Right renal pelvis (tissue), 4 donors: Measurements from ENCODE around the gene ZNF280C. TPM values are rescaled to one million over a fixed set of nuclear protein-coding genes. Genes with fewer than 3 reads are reported as not detected.

Experiments
- DNase-seq, 4 donors: peaks; one replicate each; pipeline ENCODE4 v3.0.0-alpha.2; 2013; ENCODE audit warnings: low read depth in 4 of 4, low spot score in 3 of 4, missing footprints in 1 of 4
- polyA plus RNA-seq, 4 donors: library from polyadenylated mRNA; unstranded; fragments of 120-200 nt; gene quantifications; one replicate each; pipeline ENCODE4 v1.2.1, GENCODE V29; 2013; ENCODE audit not compliant: insufficient read length in 4 of 4

Gene ZNF280C
- polyA plus RNA-seq, 4 donors: 5.6 to 8.1 (median 7.4) TPM

GRCh38 chrX:130179170-130179569 is 89.5 kb downstream of the ZNF280C start:
- DNase-seq: no peak

GRCh38 chrX:130176942-130177341 is 91.8 kb downstream of the ZNF280C start:
- no peak for DNase-seq

- DNase-seq: no peak
Measured at GRCh38 chrX:130176354-130176776, 92.3 kb downstream of the ZNF280C start.

- DNase-seq: no peak
Measured at GRCh38 chrX:130174937-130175336, 93.8 kb downstream of the ZNF280C start.

- DNase-seq: no peak
Measured at GRCh38 chrX:130174045-130174704, 94.5 kb downstream of the ZNF280C start.

- DNase-seq: no peak
Measured at GRCh38 chrX:130173190-130173895, 95.4 kb downstream of the ZNF280C start.

GRCh38 chrX:130172127-130172845 is 96.4 kb downstream of the ZNF280C start:
- DNase-seq: no peak

GRCh38 chrX:130171446-130172126 is 97.1 kb downstream of the ZNF280C start, which contains the start of gene RAB33A:
TSS of gene RAB33A (plus strand) at chrX:130171962. CDS start at chrX:130172063, 101 bp downstream.
- DNase-seq: no peak

GRCh38 chrX:130170752-130171445 is 97.8 kb downstream of the ZNF280C start:
- no peak for DNase-seq

- DNase-seq: no peak
Measured at GRCh38 chrX:130167040-130167439, 101.7 kb downstream of the ZNF280C start.

- no peak for DNase-seq
Measured at GRCh38 chrX:130166503-130166777, 102.3 kb downstream of the ZNF280C start.

- DNase-seq: peak; percentile 76 to 86 (median 84)
Measured at GRCh38 chrX:130165703-130166502, 102.8 kb downstream of the ZNF280C start, which contains the start of gene AIFM1. TSS of gene AIFM1 (minus strand) at chrX:130165841. CDS start at chrX:130165656, 185 bp downstream.

- no peak for DNase-seq
Measured at GRCh38 chrX:130165181-130165702, 103.5 kb downstream of the ZNF280C start.

GRCh38 chrX:130163398-130163797 is 105.3 kb downstream of the ZNF280C start:
- no peak for DNase-seq

- no peak for DNase-seq
Measured at GRCh38 chrX:130162094-130162735, 106.5 kb downstream of the ZNF280C start.

GRCh38 chrX:130159776-130160175 is 108.9 kb downstream of the ZNF280C start:
- DNase-seq: no peak

GRCh38 chrX:130158311-130158710 is 110.4 kb downstream of the ZNF280C start:
- no peak for DNase-seq

- DNase-seq: no peak
Measured at GRCh38 chrX:130155564-130155963, 113.1 kb downstream of the ZNF280C start.
